NCI-H2107 treated with DMSO at 0.1 percent for 48 hours (cell line): Measurements from ENCODE around the gene TNFRSF17.

ENCODE experiments used
- DNase-seq: peaks from one replicate; lab custom pipeline; 2025; ENCODE audit not compliant: unreplicated experiment; lab: John Stamatoyannopoulos, UW

TNFRSF17 gene

GRCh38 chr16:12002447-12003006 lies 37.5 kb downstream of the TNFRSF17 start:
- DNase-seq: peak; percentile 95

- DNase-seq: no peak
Measured at GRCh38 chr16:12006637-12007036, 41.6 kb downstream of the TNFRSF17 start.

DNA sequence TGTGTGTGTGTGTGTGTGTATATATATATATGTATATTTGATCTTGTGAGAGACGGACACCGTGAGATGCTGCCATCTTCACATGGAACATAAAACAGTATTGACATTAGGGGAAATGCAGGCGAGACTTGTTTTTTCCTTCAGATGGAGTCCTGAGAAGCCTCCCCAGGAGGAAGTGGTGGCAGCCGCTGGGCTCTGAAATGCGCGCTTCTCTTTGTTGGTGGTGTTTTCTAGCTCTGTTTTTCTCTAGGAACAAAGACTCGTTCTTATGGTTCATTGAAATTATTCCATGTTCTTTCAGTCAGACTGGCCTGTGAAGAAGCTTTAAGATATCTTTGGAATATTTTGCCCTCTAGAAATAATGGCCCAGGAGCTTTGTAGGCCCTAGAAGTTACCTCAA lies 44.5 kb downstream of the TNFRSF17 start:
- DNase-seq: no peak

- no peak for DNase-seq
Measured at GRCh38 chr16:12009922-12010321, 44.9 kb downstream of the TNFRSF17 start.

GRCh38 chr16:12010388-12011251 lies 45.6 kb downstream of the TNFRSF17 start:
- no peak for DNase-seq

DNA sequence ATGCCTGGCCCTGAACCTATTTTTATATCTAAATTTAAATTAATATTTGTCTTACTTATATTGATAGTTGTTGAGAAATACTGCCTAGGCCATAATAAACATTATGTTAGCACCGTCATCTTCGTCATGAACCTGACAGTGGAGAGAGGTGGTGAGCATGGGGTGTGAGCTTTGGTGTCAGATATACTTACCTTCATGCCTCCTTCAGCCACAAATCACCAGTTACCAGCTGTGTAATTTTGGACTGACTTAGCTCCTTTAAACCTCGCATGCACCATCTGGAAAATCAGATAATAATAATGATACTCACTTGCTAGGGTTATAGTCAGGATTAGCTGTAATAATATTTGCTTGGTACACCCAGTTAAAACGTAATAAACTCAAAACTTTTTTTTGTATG lies 46.6 kb downstream of the TNFRSF17 start:
- DNase-seq: no peak

DNA sequence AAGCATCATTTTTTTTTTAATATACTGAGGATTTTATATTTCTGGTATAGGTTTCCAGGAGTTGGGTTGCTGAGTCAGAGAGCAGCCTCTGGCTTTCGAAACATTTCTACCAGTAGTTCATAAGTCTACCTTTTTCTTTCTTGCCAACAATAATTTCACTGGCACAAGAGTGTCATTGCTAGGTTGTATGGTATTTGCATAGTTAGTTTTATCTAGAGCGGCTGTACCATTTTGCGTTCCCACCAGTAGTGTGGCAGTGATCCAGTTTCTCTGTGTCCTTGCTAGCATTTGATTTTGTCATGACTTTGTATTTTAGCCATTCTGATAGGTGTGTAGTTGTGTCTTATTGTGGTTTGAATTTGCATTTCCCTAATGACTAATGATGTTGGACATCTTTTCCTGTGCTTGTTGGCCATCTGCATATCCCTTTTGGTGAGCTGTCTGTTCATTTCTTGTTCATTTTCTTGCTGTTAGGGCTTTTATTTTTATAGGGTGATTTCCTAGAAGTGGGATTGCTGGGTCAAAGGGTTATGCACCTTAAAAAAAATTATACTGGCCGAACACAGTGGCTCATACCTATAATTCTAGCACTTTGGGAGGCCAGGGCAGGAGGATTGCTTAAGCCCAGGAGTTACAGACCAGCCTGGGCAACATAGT lies 51.4 kb downstream of the TNFRSF17 start:
- DNase-seq: no peak

- no peak for DNase-seq
Measured at GRCh38 chr16:12017558-12017957, 52.5 kb downstream of the TNFRSF17 start.
